DMS114 treated with DMSO at 0.1 percent for 48 hours (cell line): ENCODE data around the gene LRFN3.
"Not testable (repeated sequence)": the region's sequence is repeated elsewhere in the genome, so short reads cannot be mapped to it uniquely, and the experiment has no call there.

Experiments
- DNase-seq: peaks from one replicate; lab custom pipeline; 2025; ENCODE audit not compliant: unreplicated experiment; lab: John Stamatoyannopoulos, UW

LRFN3 gene

GRCh38 chr19:35904311-35905068 is 31.7 kb upstream of the LRFN3 start:
- DNase-seq, result no peak

- DNase-seq, result no peak
Observed at GRCh38 chr19:35905178-35905727, 30.9 kb upstream of the LRFN3 start.

GRCh38 chr19:35907377-35907745 is 28.8 kb upstream of the LRFN3 start:
- DNase-seq, result no peak

- DNase-seq, result no peak
Observed at GRCh38 chr19:35908010-35908441, 28.1 kb upstream of the LRFN3 start, which contains the start of gene TYROBP. Gene TYROBP (minus strand): TSS chr19:35908295. CDS start chr19:35908228, 67 bp downstream.

- DNase-seq, result no peak
Observed at GRCh38 chr19:35908973-35909683, 27.0 kb upstream of the LRFN3 start.

- no peak for DNase-seq
Observed at GRCh38 chr19:35909684-35910035, 26.5 kb upstream of the LRFN3 start.

- DNase-seq, result not testable (repeated sequence)
Observed at GRCh38 chr19:35910355-35910754, 25.8 kb upstream of the LRFN3 start.

- no peak for DNase-seq
Observed at GRCh38 chr19:35911173-35911572, 25.0 kb upstream of the LRFN3 start.

GRCh38 chr19:35911790-35912189 is 24.4 kb upstream of the LRFN3 start:
- DNase-seq, result no peak

GRCh38 chr19:35913589-35913988 is 22.6 kb upstream of the LRFN3 start:
- no peak for DNase-seq

GRCh38 chr19:35915443-35915842 is 20.7 kb upstream of the LRFN3 start:
- no peak for DNase-seq

- no peak for DNase-seq
Observed at GRCh38 chr19:35919306-35919705, 16.9 kb upstream of the LRFN3 start.

GRCh38 chr19:35921012-35921411 is 15.2 kb upstream of the LRFN3 start:
- no peak for DNase-seq

GRCh38 chr19:35925501-35925900 is 10.7 kb upstream of the LRFN3 start:
- DNase-seq, result no peak

GRCh38 chr19:35928507-35928906 is 7.7 kb upstream of the LRFN3 start:
- no peak for DNase-seq

GRCh38 chr19:35929876-35930275 is 6.3 kb upstream of the LRFN3 start:
- no peak for DNase-seq

- peak; percentile 99 for DNase-seq
Observed at GRCh38 chr19:35931161-35931873, 4.9 kb upstream of the LRFN3 start.

GRCh38 chr19:35931874-35932202 is 4.3 kb upstream of the LRFN3 start:
- no peak for DNase-seq

- no peak for DNase-seq
Observed at GRCh38 chr19:35932291-35932936, 3.8 kb upstream of the LRFN3 start.

GRCh38 chr19:35936738-35937268 is 629 bp downstream of the LRFN3 start:
- no peak for DNase-seq
